Epithelial cell of proximal tubule (primary cell): ENCODE measurements around the gene PTPRO. TPM values are rescaled to one million over a fixed set of nuclear protein-coding genes. Genes with fewer than 3 reads are reported as not detected.

Source experiments
- DNase-seq: peaks from one replicate; pipeline ENCODE4 v3.0.0-alpha.2; 2011; ENCODE audit warnings: low read depth
- H3K4me3 ChIP-seq: 2 replicates; pipeline ENCODE4 v1.5.1; 2011; ENCODE audit warnings: low read depth, mild to moderate bottlenecking, low read length
- CTCF ChIP-seq: conservative IDR thresholded peaks from 2 replicates; pipeline ENCODE4 v1.5.1; 2012; ENCODE audit warnings: low read depth, mild to moderate bottlenecking, low read length
- total RNA-seq: library from RNA; depleted of rRNA; stranded (reverse); fragments of >200 nt; gene quantifications from 2 replicates; pipeline ENCODE4 v1.2.3, GENCODE V29; 2015

PTPRO gene
- 0.29 and 1.3 TPM in 2 replicates for total RNA-seq

- TF ChIP-seq CTCF: no peak
- peak within 1 kb of the TSS; percentile 59 for H3K4me3 ChIP-seq
- no peak for DNase-seq
Observed at GRCh38 chr12:15322164-15323061, at the start of gene PTPRO. Gene PTPRO (plus strand): TSS chr12:15322508.

DNA sequence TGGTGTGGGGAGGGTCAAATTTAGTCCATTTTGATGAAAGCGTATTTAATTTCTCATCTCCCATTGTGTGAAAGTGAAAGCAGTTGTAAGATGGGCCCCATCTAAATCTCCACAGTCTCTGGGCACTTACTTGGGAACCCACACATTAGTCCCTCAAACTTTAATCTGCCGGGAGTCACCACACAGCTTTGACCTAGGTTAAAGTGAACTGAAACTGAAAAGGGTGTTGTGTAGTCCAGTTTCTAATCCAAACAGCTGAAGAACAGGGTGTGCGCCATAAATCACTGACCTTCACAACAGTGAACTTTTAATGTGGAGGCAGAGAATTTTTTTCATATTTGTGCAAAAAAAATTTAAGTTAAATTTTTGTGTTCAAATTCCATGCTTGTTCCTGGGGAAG is 48.4 kb upstream of the PTPRO start:
- DNase-seq: no peak
- no peak for TF ChIP-seq CTCF
- no peak overlapping the region for H3K4me3 ChIP-seq

GRCh38 chr12:15274561-15274967 is 47.7 kb upstream of the PTPRO start:
- TF ChIP-seq CTCF: no peak
- H3K4me3 ChIP-seq: no peak overlapping the region
- DNase-seq: no peak

- H3K4me3 ChIP-seq: no peak overlapping the region
- peak; percentile 71 for TF ChIP-seq CTCF
- DNase-seq: no peak
Observed at GRCh38 chr12:15276088-15276698, 46.1 kb upstream of the PTPRO start.

DNA sequence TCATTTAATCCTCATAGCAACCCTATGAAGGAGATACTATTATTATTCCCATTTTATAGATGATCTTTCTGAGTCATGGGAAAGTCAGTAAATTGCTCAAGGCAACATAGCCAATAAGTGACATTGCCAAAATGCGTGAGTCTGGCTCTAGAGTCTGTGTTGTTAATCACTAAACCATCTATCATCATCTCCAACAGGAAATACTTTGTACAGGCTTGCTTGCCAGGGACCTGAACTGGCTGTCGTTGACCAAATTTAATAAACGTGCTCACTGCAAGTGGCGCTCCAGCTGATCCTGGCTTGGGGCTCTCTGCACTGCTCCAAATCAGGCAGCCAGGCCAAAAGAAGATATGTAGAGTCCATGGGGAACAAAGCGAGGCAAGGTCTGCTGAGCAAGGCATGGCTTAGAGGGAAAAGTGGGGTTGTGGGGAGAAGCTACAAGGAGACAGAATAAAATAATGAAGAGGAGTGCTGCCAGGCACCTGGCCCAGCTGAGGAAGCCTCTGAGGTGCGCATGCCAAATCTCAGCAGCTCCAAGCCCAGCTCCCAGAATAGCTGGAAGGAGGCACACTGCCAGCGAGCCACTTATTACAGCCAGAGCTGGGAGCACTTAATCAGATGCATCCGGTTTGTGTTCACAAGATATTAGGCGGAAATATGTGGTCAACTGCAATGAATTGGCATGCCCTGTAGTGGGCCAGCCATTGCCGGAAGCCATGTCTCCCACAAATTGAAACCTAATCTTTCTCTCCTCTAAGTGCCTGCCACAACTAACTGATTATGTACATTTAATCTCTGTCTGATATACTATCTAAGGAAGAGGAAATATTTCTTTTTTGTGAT is 43.3 kb upstream of the PTPRO start:
- H3K4me3 ChIP-seq: no peak overlapping the region
- DNase-seq: no peak
- no peak for TF ChIP-seq CTCF

GRCh38 chr12:15280930-15281329 is 41.4 kb upstream of the PTPRO start:
- TF ChIP-seq CTCF: no peak
- no peak overlapping the region for H3K4me3 ChIP-seq
- DNase-seq: no peak
